CD4-positive, alpha-beta T cell treated with Interleukin-1 beta for 1 hour (primary cell): ENCODE measurements around the gene CHEK1.
"Not testable (repeated sequence)": the region's sequence is repeated elsewhere in the genome, so short reads cannot be mapped to it uniquely, and the experiment has no call there.

ENCODE experiments used
- DNase-seq, 2 donors: peaks; one replicate each; pipeline ENCODE4 v3.0.0-alpha.2; 2020 to 2022

Gene CHEK1

DNA sequence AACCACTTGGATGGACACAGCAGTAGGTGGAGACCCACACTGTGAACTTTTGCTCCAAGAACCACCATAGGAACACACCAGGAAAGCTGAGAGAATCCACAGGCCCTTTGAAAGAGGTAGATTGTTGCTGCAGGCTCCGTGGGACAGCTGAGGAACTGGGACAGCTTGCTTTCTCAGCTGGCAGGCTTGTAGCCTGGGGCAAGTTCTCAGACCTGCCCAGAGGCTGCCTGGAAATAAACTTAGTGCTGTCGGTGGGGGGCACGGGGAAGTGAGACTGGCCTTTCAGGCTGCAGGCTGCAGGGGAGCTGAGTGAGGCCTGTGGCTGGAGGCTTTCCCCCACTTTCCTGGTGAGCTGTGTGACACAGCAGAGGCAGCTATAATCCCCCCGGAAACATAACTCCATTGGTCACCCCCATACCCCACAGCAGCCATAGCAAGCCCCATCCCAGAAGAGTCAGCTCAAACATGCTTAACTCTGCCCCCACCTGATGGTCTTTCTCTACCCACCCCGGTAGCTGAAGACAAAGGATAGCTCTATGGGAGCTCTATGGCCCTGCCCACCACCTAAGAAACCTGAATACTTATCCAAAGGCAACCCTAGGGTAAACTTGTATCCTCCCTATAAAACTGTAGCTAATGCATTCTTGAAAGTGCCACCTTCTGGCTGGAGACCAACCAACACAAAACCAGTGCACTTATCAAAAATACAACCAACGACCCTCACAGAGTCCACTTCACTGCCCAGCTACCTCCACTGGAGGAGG lies 77.1 kb downstream of the CHEK1 start:
- DNase-seq = no peak

DNA sequence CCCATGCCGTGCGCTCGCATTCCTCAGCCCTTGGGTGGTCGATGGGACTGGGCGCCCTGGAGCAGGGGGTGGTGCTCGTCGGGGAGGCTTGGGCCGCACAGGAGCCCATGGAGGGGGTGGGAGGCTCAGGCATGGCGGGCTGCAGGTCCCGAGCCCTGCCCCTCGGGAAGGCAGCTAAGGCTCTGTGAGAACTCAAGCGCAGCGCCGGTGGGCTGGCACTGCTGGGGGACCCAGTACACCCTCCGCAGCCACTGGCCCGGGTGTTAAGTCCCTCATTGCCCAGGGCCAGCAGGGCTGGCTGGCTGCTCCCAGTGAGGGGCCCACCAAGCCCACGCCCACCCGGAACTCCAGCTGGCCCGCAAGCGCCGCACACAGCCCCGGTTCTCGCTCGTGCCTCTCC lies 79.7 kb downstream of the CHEK1 start:
- DNase-seq = not testable (repeated sequence)

DNA sequence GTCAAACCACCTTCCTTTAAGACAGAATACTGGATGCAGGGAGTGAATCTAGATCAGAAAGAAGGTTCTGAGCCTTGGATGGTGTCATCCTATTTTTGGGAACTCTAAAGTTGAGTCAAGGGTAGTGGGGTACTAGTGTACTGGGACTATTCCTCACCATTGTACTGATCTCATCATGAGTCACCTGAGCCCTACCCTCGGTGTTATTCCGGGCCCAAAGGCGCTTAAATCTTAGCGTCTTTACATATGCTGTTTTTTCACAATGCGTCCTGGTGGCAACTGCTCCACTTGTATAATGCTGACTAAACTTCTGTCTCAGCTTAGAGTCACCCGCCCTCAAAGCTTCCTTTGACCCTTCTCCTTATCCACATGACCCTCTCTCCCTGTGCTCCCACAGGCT lies 95.8 kb downstream of the CHEK1 start:
- no peak for DNase-seq

DNA sequence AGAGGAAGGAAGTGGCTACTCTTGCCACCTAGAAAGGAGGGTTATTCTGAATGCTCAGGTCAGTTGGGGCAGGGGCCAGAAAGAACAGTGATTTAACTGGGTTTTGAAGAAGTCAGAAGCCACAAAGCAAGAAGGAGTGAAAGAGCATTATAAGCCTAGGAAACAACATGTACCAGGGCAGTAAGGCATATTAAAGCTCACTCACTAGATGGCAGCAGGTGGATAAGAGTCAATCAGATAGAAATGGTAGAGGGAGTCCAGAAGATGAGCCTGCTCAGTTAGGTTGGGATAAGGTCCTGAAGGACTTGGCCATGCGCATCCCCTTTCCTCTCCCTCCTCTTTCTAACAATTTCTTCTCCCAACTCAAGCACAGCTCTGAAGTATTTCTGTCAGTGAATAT lies 99.2 kb downstream of the CHEK1 start:
- no peak for DNase-seq
